HEK293 (cell line): ENCODE measurements around the gene SRPK3.

ENCODE experiments used
- CTCF ChIA-PET: fragments of 350-600 bp; formaldehyde crosslinking; extraction: SDS; loops from one replicate; lab custom pipeline; 2021; ENCODE audit warnings: antibody characterized with exemption; lab: Yijun Ruan, JAX
- POLR2A ChIA-PET: fragments of 300-600 bp; formaldehyde crosslinking; extraction: SDS; loops from one replicate; lab custom pipeline; 2020; ENCODE audit warnings: antibody characterized with exemption, inconsistent platforms; lab: Yijun Ruan, JAX
- H3K27ac ChIP-seq: fragments of 200-500 bp; sonication (Bioruptor generic); 2 replicates; pipeline ENCODE4 v1.5.1; 2014; ENCODE audit warnings: low read depth, low read length, control low read depth, inconsistent platforms; ENCODE audit errors: extremely low read depth
- H3K36me3 ChIP-seq, 2 experiments: fragments of 200-500 bp in 1 of 2; sonication (Bioruptor generic) in 1 of 2; 1 replicate in 1 of 2; 2 replicates in 1 of 2; pipeline ENCODE4 v1.5.1; 2014 to 2017; ENCODE audit warnings: inconsistent platforms in 2 of 2, low read length in 2 of 2; ENCODE audit not compliant: control insufficient read depth in 2 of 2, insufficient read depth in 1 of 2
- H3K4me1 ChIP-seq: fragments of 200-500 bp; sonication (Bioruptor generic); 2 replicates; pipeline ENCODE4 v1.5.1; 2014; ENCODE audit warnings: mild to moderate bottlenecking, low read length, inconsistent platforms; ENCODE audit not compliant: control insufficient read depth, insufficient read depth
- H3K4me3 ChIP-seq: 2 replicates; pipeline ENCODE4 v1.5.1; 2011; ENCODE audit warnings: low read depth, mild to moderate bottlenecking, control low read depth, low read length, moderate library complexity
- H3K9me3 ChIP-seq: fragments of 200-500 bp; sonication (Bioruptor generic); 2 replicates; pipeline ENCODE4 v1.5.1; 2014; ENCODE audit warnings: low read depth, low read length, inconsistent platforms; ENCODE audit not compliant: control insufficient read depth, insufficient read depth
- GFI1B ChIP-seq: fragments of 450-650 bp; formaldehyde crosslinking; IDR thresholded peaks from 2 replicates; pipeline ENCODE4 v1.5.1; 2016; ENCODE audit warnings: missing biosample characterization, missing genetic modification characterization
- OSR2 ChIP-seq: fragments of 450-650 bp; formaldehyde crosslinking; IDR thresholded peaks from 2 replicates; pipeline ENCODE4 v1.5.1; 2016; ENCODE audit warnings: missing biosample characterization, missing genetic modification characterization
- OVOL3 ChIP-seq: fragments of 450-650 bp; formaldehyde crosslinking; IDR thresholded peaks from 2 replicates; pipeline ENCODE4 v1.5.1; 2016; ENCODE audit warnings: missing biosample characterization, missing genetic modification characterization
- PRDM2 ChIP-seq: fragments of 450-650 bp; formaldehyde crosslinking; IDR thresholded peaks from 2 replicates; pipeline ENCODE4 v1.5.1; 2016; ENCODE audit warnings: missing biosample characterization, missing genetic modification characterization, borderline replicate concordance
- SCRT1 ChIP-seq: fragments of 450-650 bp; formaldehyde crosslinking; IDR thresholded peaks from 2 replicates; pipeline ENCODE4 v1.5.1; 2016; ENCODE audit warnings: missing biosample characterization, missing genetic modification characterization, borderline replicate concordance
- SP3 ChIP-seq: fragments of 450-650 bp; formaldehyde crosslinking; IDR thresholded peaks from 2 replicates; pipeline ENCODE4 v1.5.1; 2016; ENCODE audit warnings: missing biosample characterization, missing genetic modification characterization
- TSHZ1 ChIP-seq: fragments of 450-650 bp; formaldehyde crosslinking; IDR thresholded peaks from 2 replicates; pipeline ENCODE4 v1.5.1; 2016; ENCODE audit warnings: missing biosample characterization, missing genetic modification characterization, borderline replicate concordance
- YY2 ChIP-seq: fragments of 450-650 bp; formaldehyde crosslinking; IDR thresholded peaks from 2 replicates; pipeline ENCODE4 v1.5.1; 2016; ENCODE audit warnings: missing biosample characterization, missing genetic modification characterization
- ZBTB48 ChIP-seq: fragments of 450-650 bp; formaldehyde crosslinking; IDR thresholded peaks from 2 replicates; pipeline ENCODE4 v1.5.1; 2016; ENCODE audit warnings: missing biosample characterization, missing genetic modification characterization
- ZFP41 ChIP-seq: fragments of 450-650 bp; formaldehyde crosslinking; IDR thresholded peaks from 2 replicates; pipeline ENCODE4 v1.5.1; 2016; ENCODE audit warnings: missing biosample characterization, missing genetic modification characterization, borderline replicate concordance
- ZNF132 ChIP-seq: fragments of 450-650 bp; formaldehyde crosslinking; IDR thresholded peaks from 2 replicates; pipeline ENCODE4 v1.5.1; 2017; ENCODE audit warnings: missing biosample characterization, missing genetic modification characterization, borderline replicate concordance
- ZNF133 ChIP-seq: fragments of 450-650 bp; formaldehyde crosslinking; IDR thresholded peaks from 2 replicates; pipeline ENCODE4 v1.5.1; 2016; ENCODE audit warnings: missing biosample characterization, missing genetic modification characterization
- ZNF157 ChIP-seq: fragments of 450-650 bp; formaldehyde crosslinking; IDR thresholded peaks from 2 replicates; pipeline ENCODE4 v1.5.1; 2016; ENCODE audit warnings: missing biosample characterization, missing genetic modification characterization
- ZNF184 ChIP-seq: fragments of 450-650 bp; IDR thresholded peaks from 2 replicates; pipeline ENCODE4 v1.5.1; 2018; ENCODE audit warnings: missing biosample characterization, mild to moderate bottlenecking, missing genetic modification characterization
- ZNF221 ChIP-seq: fragments of 450-650 bp; formaldehyde crosslinking; IDR thresholded peaks from 2 replicates; pipeline ENCODE4 v1.5.1; 2017; ENCODE audit warnings: missing biosample characterization, missing genetic modification characterization, borderline replicate concordance
- ZNF26 ChIP-seq: fragments of 450-650 bp; formaldehyde crosslinking; IDR thresholded peaks from 2 replicates; pipeline ENCODE4 v1.5.1; 2016; ENCODE audit warnings: missing biosample characterization, missing genetic modification characterization
- ZNF280D ChIP-seq: fragments of 450-650 bp; formaldehyde crosslinking; IDR thresholded peaks from 2 replicates; pipeline ENCODE4 v1.5.1; 2016; ENCODE audit warnings: missing biosample characterization, missing genetic modification characterization
- ZNF544 ChIP-seq: fragments of 450-650 bp; formaldehyde crosslinking; IDR thresholded peaks from 2 replicates; pipeline ENCODE4 v1.5.0; 2017; ENCODE audit warnings: missing biosample characterization, missing genetic modification characterization
- ZNF692 ChIP-seq: fragments of 450-650 bp; formaldehyde crosslinking; IDR thresholded peaks from 2 replicates; pipeline ENCODE4 v1.5.1; 2016; ENCODE audit warnings: missing biosample characterization, missing genetic modification characterization
- ZNF785 ChIP-seq: fragments of 450-650 bp; formaldehyde crosslinking; IDR thresholded peaks from 2 replicates; pipeline ENCODE4 v1.5.1; 2016; ENCODE audit warnings: missing biosample characterization, missing genetic modification characterization
- ZNF791 ChIP-seq: fragments of 450-650 bp; formaldehyde crosslinking; IDR thresholded peaks from 2 replicates; pipeline ENCODE4 v1.5.1; 2016; ENCODE audit warnings: missing biosample characterization, missing genetic modification characterization
- ZNF843 ChIP-seq: fragments of 450-650 bp; formaldehyde crosslinking; IDR thresholded peaks from 2 replicates; pipeline ENCODE4 v1.5.1; 2016; ENCODE audit warnings: missing biosample characterization, missing genetic modification characterization

The SRPK3 gene

GRCh38 chrX:153755136-153755535 lies 25.7 kb upstream of the SRPK3 start (continued):
- TF ChIP-seq ZNF280D (tag by site-specific recombination) (no peak), OVOL3 (tag by site-specific recombination) (no peak), ZNF184 (no peak), PRDM2 (tag by site-specific recombination) (no peak), ZBTB48 (tag by site-specific recombination) (no peak), ZFP41 (tag by site-specific recombination) (no peak), YY2 (tag by site-specific recombination) (no peak), SP3 (no peak)

- Histone ChIP-seq H3K27ac (no peak overlapping the region), H3K4me1 (0 out of 2 replicates have a peak, but pooled peaks cover 3% of the 10 kb centered on the region), H3K9me3 (peaks cover 2% of the 10 kb centered on the region; the same call in 1 of the 2 replicates), H3K36me3 (no peaks in the 10 kb centered on the region), H3K4me3 (no peak overlapping the region)
- ChIA-PET CTCF (interaction anchor here (0.6 kb wide), 2 partner anchors 13 to 18 kb away, joined by 3 read pairs; no protein-coding TSS in a partner anchor), POLR2A (no interaction called here)
- no peak for TF ChIP-seq ZNF221
- no peak for TF ChIP-seq SCRT1 (tag by site-specific recombination)
- no peak for TF ChIP-seq ZNF157 (tag by site-specific recombination)
- no peak for TF ChIP-seq ZNF544 (tag by site-specific recombination)
- no peak for TF ChIP-seq ZNF843 (tag by site-specific recombination)
- no peak for TF ChIP-seq OSR2 (tag by site-specific recombination)
- TF ChIP-seq ZNF133 (tag by site-specific recombination), result no peak
- TF ChIP-seq ZNF692, result no peak
- no peak for TF ChIP-seq ZNF785
- TF ChIP-seq TSHZ1, result no peak
- no peak for TF ChIP-seq GFI1B (tag by site-specific recombination)
- no peak for TF ChIP-seq ZNF791 (tag by site-specific recombination)
- no peak for TF ChIP-seq ZNF132 (tag by site-specific recombination)
- TF ChIP-seq ZNF26 (tag by site-specific recombination), result no peak
- no peak for TF ChIP-seq SP3
Measured at GRCh38 chrX:153761863-153762262, 19.0 kb upstream of the SRPK3 start.
